ENCODE data around the gene DNAJB5. TPM values are rescaled to one million over a fixed set of nuclear protein-coding genes. Genes with fewer than 3 reads are reported as not detected.

The DNAJB5 gene
- total RNA-seq, 4 donors from 2014 or later: 46.8 to 125 (median 96.8) TPM

DNA sequence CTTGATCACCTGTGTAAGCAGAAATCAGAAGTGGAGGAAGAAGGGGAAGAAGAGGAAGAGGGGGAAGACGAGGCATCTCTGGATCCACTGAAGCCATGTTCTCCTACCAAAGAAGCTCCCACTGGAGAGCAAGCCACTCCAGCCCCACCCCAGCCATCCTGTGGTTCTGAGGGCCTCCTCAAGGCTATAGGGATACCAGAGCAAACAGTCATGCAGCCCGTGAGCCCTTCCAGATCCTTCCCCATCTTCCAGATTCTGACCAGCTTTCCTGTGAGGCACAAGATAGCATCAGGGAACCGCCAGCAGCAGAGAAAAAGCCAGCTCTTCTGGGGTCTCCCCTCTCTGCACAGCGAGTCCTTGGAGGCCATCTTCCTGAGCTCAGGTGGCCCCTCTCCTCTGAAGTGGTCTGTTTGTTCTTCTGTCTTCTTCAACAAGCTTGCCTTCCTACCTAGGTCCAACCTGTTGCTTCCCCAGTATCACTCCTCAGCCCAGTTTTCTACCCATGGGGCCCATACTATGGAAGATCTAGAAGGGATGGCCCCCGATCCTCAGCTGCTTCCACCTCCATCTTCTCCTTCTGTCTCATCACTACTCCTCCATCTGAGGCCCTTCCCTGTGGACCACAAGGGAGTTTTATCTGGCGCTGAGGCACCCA, 53.5 kb downstream of the DNAJB5 start:
- 83 to 100% methylated on average over 1 of the region's 6 CpGs for WGBS, 2 donors (ENCODE audit: low coverage in 1 of 2)
- Histone ChIP-seq H3K27me3 (no peaks in the 10 kb centered on the region), H3K4me1 (no peaks in the 10 kb centered on the region), H3K4me3 (no peak overlapping the region), H3K9me3 (no peaks in the 10 kb centered on the region), H3K27ac (no peak overlapping the region), H3K36me3 (peaks cover 0 to 62% of the 10 kb centered on the region in 2 donors)
- TF ChIP-seq, protein P1, sequence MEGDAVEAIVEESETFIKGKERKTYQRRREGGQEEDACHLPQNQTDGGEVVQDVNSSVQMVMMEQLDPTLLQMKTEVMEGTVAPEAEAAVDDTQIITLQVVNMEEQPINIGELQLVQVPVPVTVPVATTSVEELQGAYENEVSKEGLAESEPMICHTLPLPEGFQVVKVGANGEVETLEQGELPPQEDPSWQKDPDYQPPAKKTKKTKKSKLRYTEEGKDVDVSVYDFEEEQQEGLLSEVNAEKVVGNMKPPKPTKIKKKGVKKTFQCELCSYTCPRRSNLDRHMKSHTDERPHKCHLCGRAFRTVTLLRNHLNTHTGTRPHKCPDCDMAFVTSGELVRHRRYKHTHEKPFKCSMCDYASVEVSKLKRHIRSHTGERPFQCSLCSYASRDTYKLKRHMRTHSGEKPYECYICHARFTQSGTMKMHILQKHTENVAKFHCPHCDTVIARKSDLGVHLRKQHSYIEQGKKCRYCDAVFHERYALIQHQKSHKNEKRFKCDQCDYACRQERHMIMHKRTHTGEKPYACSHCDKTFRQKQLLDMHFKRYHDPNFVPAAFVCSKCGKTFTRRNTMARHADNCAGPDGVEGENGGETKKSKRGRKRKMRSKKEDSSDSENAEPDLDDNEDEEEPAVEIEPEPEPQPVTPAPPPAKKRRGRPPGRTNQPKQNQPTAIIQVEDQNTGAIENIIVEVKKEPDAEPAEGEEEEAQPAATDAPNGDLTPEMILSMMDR (IDR thresholded peaks at IDR 0.05): no peak
- TF ChIP-seq POLR2A (IDR thresholded peaks at IDR 0.05) (no peak), POLR2AphosphoS5 (IDR thresholded peaks at IDR 0.05) (no peak), EP300 (IDR thresholded peaks at IDR 0.05) (no peak)
- no peak for ATAC-seq

- TF ChIP-seq EP300 (IDR thresholded peaks at IDR 0.05): no peak
- TF ChIP-seq POLR2A (IDR thresholded peaks at IDR 0.05): no peak
- TF ChIP-seq POLR2AphosphoS5 (IDR thresholded peaks at IDR 0.05): no peak
- TF ChIP-seq, protein P1 (IDR thresholded peaks at IDR 0.05): no peak
- Histone ChIP-seq H3K36me3 (peaks cover 0 to 69% of the 10 kb centered on the region in 2 donors), H3K4me3 (no peak overlapping the region), H3K4me1 (no peaks in the 10 kb centered on the region), H3K27ac (no peak overlapping the region), H3K27me3 (no peaks in the 10 kb centered on the region), H3K9me3 (no peaks in the 10 kb centered on the region)
- no peak for ATAC-seq
- WGBS, 2 donors (ENCODE audit: low coverage in 1 of 2): no CpG with 5 or more reads among the region's 3 CpGs
These were observed 54.5 kb downstream of the DNAJB5 start for GRCh38 chr9:35044071-35044470.

Other genes with a start within 250 kb of the DNAJB5 start
- gene PHF24, start 31.5 kb upstream of the DNAJB5 start, total RNA-seq: under 1 TPM in 3 of 4 donors, not detected in 1; 0.30 to 0.81 (median 0.67) TPM
- 100 to 1,000 TPM; 136 to 200 (median 175) TPM for gene VCP, start 82.9 kb downstream of the DNAJB5 start, total RNA-seq
- 1 to 10 TPM; 3.0 to 7.2 (median 5.1) TPM for gene FANCG, start 90.2 kb downstream of the DNAJB5 start, total RNA-seq
- 10 to 100 TPM in 2 of 4 donors, 1 to 10 TPM in 2; 6.5 to 11.4 (median 9.9) TPM for gene PIGO, start 106.8 kb downstream of the DNAJB5 start, total RNA-seq
- 100 to 1,000 TPM in 3 of 4 donors, 10 to 100 TPM in 1; 96.0 to 123 (median 110) TPM for gene STOML2, start 113.4 kb downstream of the DNAJB5 start, total RNA-seq
- gene ATOSB, start 126.1 kb downstream of the DNAJB5 start, total RNA-seq: 10 to 100 TPM; 13.4 to 32.6 (median 18.3) TPM
- 10 to 100 TPM; 21.3 to 35.3 (median 31.7) TPM for gene UNC13B, start 172.3 kb downstream of the DNAJB5 start, total RNA-seq